Thyroid gland (tissue), 4 donors: ENCODE results near the gene FDX1. TPM values are rescaled to one million over a fixed set of nuclear protein-coding genes. Genes with fewer than 3 reads are reported as not detected.

ENCODE experiments used
- DNase-seq, 2 donors: peaks; one replicate each; pipeline ENCODE4 v3.0.0-alpha.2; 2019
- H3K27ac ChIP-seq, 3 donors: fragments of 200-600 bp; sonication (generic); 1 replicate in 2 of 3; 2 replicates in 1 of 3; pipeline ENCODE4 v1.5.1; 2016 to 2019; ENCODE audit warnings: mild to moderate bottlenecking in 1 of 3, moderate library complexity in 1 of 3
- H3K27me3 ChIP-seq: fragments of 200-600 bp; sonication (generic); one replicate; pipeline ENCODE4 v1.5.1; 2019
- H3K36me3 ChIP-seq, 2 donors: fragments of 200-600 bp; sonication (generic); one replicate each; pipeline ENCODE4 v1.5.1; 2016 to 2019
- H3K4me1 ChIP-seq, 2 donors: fragments of 200-600 bp; sonication (generic); one replicate each; pipeline ENCODE4 v1.5.1; 2017 to 2019
- H3K4me3 ChIP-seq, 3 donors: fragments of 200-600 bp; sonication (generic); replicated peaks in 1 of 3; 1 replicate in 2 of 3; 2 replicates in 1 of 3; pipeline ENCODE4 v1.5.1; 2016; ENCODE audit warnings: mild to moderate bottlenecking in 1 of 3
- H3K9me3 ChIP-seq: fragments of 200-600 bp; sonication (generic); one replicate; pipeline ENCODE4 v1.5.1; 2017
- CTCF ChIP-seq, 6 experiments: fragments of 200-600 bp in 3 of 6; fragments of 450-650 bp in 3 of 6; sonication (generic) in 3 of 6; IDR thresholded peaks; one replicate each; pipeline ENCODE4 v1.5.1; 2016 to 2019; ENCODE audit warnings: antibody characterized with exemption in 6 of 6, mild to moderate bottlenecking in 2 of 6, inconsistent platforms in 1 of 6, moderate library complexity in 1 of 6
- POLR2A ChIP-seq, 2 donors: fragments of 450-650 bp; IDR thresholded peaks; one replicate each; pipeline ENCODE4 v1.6.1; 2017; ENCODE audit warnings: antibody characterized with exemption in 2 of 2, mild to moderate bottlenecking in 2 of 2, moderate library complexity in 1 of 2
- WGBS, 2 donors: methylation state at CpG; one replicate each; pipeline ENCODE4 v1.1.5; 2017; 5-methylcytosine and 5-hydroxymethylcytosine counted together
- intact Hi-C: fragments of 100-400 bp; cut with DNase I; formaldehyde crosslinking; loops from one replicate; pipeline ENCODE4 v1.15.1; 2023
- total RNA-seq, 4 donors: library from RNA; depleted of rRNA; stranded (reverse); fragments of >200 nt; gene quantifications; one replicate each; pipeline ENCODE4 v1.2.3, GENCODE V29; 2016

FDX1 gene
- total RNA-seq, 4 donors from 2014 or later = 28.9 to 58.5 (median 39.6) TPM

- Histone ChIP-seq H3K4me3 (no peak overlapping the region), H3K36me3 (no peaks in the 10 kb centered on the region), H3K27me3 (no peaks in the 10 kb centered on the region), H3K4me1 (peaks cover 6 to 8% of the 10 kb centered on the region in 2 donors), H3K9me3 (no peaks in the 10 kb centered on the region), H3K27ac (no peak overlapping the region)
- WGBS, 2 donors = 93 to 95% methylated on average over 2 of the region's 2 CpGs
- intact Hi-C loops = no loop called here
- DNase-seq = no peak
- no peak for TF ChIP-seq POLR2A (IDR thresholded peaks at IDR 0.05)
- TF ChIP-seq CTCF (IDR thresholded peaks at IDR 0.05) = no peak
Measured at GRCh38 chr11:110450246-110450645, 20.5 kb downstream of the FDX1 start.

GRCh38 chr11:110452720-110453119 lies 23.0 kb downstream of the FDX1 start:
- H3K27me3 ChIP-seq = no peaks in the 10 kb centered on the region
- DNase-seq = no peak
- no peak overlapping the region for H3K27ac ChIP-seq
- H3K36me3 ChIP-seq = no peaks in the 10 kb centered on the region
- peaks cover 6 to 8% of the 10 kb centered on the region in 2 donors for H3K4me1 ChIP-seq
- no peak overlapping the region for H3K4me3 ChIP-seq
- intact Hi-C loops = no loop called here
- WGBS, 2 donors = 96 to 100% methylated on average over 2 of the region's 2 CpGs
- H3K9me3 ChIP-seq = no peaks in the 10 kb centered on the region
- TF ChIP-seq CTCF (IDR thresholded peaks at IDR 0.05) = no peak
- no peak for TF ChIP-seq POLR2A (IDR thresholded peaks at IDR 0.05)

- Histone ChIP-seq H3K27ac (no peak overlapping the region), H3K4me1 (peaks cover 2 to 3% of the 10 kb centered on the region in 2 donors), H3K27me3 (no peaks in the 10 kb centered on the region), H3K9me3 (no peaks in the 10 kb centered on the region), H3K36me3 (no peaks in the 10 kb centered on the region), H3K4me3 (no peak overlapping the region)
- intact Hi-C loops = no loop called here
- TF ChIP-seq CTCF (IDR thresholded peaks at IDR 0.05) (no peak), POLR2A (IDR thresholded peaks at IDR 0.05) (no peak)
- no peak for DNase-seq
- whole genome bisulfite sequencing, 2 donors = 75 to 85% methylated on average over 5 of the region's 5 CpGs
Measured at GRCh38 chr11:110453684-110454354, 24.1 kb downstream of the FDX1 start.

- Histone ChIP-seq H3K27me3 (no peaks in the 10 kb centered on the region), H3K27ac (no peak overlapping the region), H3K4me1 (peaks cover 0 to 3% of the 10 kb centered on the region in 2 donors), H3K36me3 (peaks cover 0 to 7% of the 10 kb centered on the region in 2 donors), H3K9me3 (no peaks in the 10 kb centered on the region), H3K4me3 (no peak overlapping the region)
- no peak for DNase-seq
- 42 to 45% methylated on average over 1 of the region's 1 CpG for WGBS, 2 donors
- intact Hi-C loops = no loop called here
- TF ChIP-seq CTCF (IDR thresholded peaks at IDR 0.05) = no peak
- TF ChIP-seq POLR2A (IDR thresholded peaks at IDR 0.05) = no peak
Measured at GRCh38 chr11:110454609-110455008, 24.9 kb downstream of the FDX1 start.

GRCh38 chr11:110455718-110456117 lies 26.0 kb downstream of the FDX1 start:
- H3K36me3 ChIP-seq = peaks cover 3 to 7% of the 10 kb centered on the region in 2 donors
- H3K27ac ChIP-seq = no peak overlapping the region
- no peak for DNase-seq
- no peak overlapping the region for H3K4me3 ChIP-seq
- H3K27me3 ChIP-seq = no peaks in the 10 kb centered on the region
- H3K9me3 ChIP-seq = no peaks in the 10 kb centered on the region
- no peak for TF ChIP-seq CTCF (IDR thresholded peaks at IDR 0.05)
- no peak for TF ChIP-seq POLR2A (IDR thresholded peaks at IDR 0.05)
- 85 to 86% methylated on average over 6 of the region's 6 CpGs for WGBS, 2 donors
- intact Hi-C loops = no loop called here
- peaks cover 0 to 3% of the 10 kb centered on the region in 2 donors for H3K4me1 ChIP-seq
